ENCODE results near the gene SH2D3C.
A peak's percentile ranks its signal among the peaks of the same experiment; 100 is the strongest.

SH2D3C gene

DNA sequence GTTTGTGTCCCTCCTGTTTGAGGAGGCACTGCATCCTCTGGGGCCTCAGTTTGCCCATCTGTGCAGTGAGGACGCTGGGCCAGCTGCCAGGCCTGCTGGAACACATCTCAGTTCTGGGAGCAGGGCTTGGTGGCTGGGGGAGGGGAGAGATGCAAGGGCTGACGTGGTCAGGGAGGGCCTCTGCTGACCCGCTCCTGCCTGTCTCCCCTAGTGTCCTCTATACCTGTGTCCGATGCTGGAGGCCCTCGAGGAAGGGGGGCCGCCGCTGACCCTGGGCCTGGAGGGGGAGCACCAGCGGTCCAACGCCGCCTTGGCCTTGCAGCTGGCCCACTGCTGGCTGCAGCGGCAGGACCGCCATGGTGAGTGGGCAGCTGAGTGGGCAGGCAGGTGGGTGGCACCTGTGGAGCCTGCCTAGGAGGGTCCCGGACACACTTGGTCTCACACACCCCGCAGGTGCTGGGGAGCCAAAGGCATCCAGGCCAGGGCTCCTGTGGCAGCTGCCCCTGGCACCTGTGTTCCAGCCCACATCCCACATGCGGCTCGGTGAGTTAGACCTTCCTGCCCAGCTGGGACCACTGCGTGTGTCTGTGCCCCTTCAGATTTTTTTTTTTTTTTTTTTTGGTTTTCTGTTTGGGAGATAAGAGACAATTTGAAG lies 30.0 kb upstream of the SH2D3C start:
- DNase-seq: no peak

GRCh38 chr9:127806871-127807270 lies 28.4 kb upstream of the SH2D3C start:
- no peak for DNase-seq

GRCh38 chr9:127805620-127806019 lies 27.2 kb upstream of the SH2D3C start:
- peak; percentile 39 to 40 for DNase-seq

DNA sequence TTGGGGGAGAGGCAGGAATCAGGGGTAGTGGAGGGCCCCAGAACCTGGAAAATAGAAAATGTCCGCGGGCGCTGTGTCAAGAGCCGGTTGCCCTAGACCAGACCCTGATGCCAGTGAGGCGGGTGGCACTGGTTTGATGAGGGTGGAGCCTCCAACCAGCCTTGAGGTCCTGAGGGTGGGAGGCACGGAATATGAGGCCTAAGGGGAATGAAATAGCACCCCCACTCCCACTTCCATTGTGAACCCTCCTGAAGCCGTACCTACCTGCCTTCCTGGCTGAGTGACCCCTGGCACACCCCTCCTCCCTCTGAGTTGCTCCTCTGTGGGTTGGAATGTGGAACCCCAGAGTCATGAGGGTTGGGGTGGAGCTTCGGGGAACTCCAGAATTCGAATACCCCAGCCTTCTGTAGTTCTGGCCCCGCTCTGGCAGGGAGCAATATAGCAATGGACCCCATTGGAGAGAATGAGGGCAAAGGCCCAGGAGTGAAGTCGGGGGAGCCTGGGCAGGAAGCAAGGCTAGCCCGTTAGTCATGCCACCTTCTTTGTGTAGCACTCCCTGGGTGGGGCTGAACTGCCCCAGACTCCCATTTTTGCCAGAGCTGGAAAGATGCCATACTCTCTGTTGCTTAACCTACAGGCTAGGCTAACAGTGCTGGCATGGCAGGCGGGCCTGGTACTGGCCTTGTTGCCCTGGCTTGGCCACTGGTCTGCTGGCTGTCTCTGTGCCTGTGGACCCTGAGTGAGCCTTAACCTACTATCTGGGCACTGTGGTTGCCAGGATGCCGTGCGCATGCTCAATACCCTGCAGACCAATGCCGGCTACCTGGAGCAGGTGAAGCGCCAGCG lies 25.3 kb upstream of the SH2D3C start:
- DNase-seq: no peak

DNA sequence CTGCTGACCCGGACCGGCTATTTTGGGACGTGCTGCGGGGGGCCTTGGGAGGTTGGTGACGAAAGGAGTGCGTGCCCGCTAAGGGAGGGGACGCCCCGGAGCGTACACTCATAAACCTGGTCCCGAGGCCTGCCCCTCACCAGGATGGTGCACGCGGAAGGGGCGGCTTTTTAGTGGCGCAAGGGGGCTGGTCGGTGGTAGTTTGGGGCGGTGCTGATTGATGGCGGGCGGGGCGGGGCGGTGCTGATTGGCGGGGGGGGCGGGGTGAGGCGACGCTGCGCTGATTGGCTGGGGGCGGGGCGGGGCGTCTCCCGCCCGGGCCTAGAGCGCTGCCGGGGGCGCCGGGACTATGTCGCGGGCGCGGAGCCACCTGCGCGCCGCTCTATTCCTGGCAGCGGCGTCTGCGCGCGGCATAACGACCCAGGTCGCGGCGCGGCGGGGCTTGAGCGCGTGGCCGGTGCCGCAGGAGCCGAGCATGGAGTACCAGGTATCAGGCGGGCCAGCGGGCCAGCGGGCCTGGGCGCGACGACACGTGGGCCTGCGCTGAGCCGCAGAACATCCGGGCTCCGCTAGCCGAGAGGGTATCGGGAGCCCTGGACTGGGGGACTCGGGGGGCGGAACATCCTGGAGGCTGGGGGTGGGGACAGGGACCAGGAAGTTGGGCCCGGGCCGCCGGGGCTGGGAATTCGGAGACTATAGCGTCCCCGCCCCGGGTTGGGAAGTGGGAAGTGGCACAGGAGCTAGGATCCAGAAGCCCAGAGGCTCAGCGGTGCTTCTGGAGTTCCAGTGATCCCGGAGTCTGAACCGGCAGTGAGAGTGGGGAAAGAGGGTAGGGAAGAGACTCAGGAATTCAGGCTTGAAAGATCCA lies 24.3 kb upstream of the SH2D3C start, which contains the start of gene FPGS:
Gene FPGS, plus strand, starts transcription at position 307 of the 868 bp plus-strand sequence. Its CDS starts 43 bp downstream, at position 350.
- peak; percentile 73 to 79 for DNase-seq

DNA sequence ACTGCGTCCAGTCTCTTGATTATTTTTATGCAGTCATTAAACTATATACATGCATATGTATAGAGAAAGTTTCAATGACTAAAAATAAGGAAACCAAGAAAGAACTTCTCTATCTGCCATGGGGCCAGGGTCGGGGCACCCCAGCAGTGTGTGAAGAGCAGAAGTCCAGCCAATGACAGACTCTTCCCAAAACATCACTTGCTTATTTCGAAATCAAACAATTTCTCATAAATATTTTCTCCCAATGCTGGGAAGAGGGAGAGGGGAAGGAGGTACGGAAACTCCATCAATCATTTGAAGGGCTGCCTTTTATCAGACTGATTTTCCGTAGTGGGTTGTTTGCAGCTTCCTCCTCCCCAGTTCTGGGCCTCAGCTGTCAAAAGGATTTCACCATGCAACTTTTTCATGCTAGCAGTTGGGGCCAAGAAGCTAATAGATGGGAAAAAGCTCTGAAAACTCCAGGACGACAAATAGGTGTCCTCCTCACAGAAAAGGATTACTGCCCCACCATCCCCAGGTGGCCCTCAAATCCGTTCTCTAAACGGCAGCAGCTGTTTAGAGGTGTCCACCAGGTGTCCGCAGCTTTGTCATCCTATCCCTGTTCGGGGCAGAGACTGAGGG lies 23.6 kb upstream of the SH2D3C start:
- no peak for DNase-seq

DNA sequence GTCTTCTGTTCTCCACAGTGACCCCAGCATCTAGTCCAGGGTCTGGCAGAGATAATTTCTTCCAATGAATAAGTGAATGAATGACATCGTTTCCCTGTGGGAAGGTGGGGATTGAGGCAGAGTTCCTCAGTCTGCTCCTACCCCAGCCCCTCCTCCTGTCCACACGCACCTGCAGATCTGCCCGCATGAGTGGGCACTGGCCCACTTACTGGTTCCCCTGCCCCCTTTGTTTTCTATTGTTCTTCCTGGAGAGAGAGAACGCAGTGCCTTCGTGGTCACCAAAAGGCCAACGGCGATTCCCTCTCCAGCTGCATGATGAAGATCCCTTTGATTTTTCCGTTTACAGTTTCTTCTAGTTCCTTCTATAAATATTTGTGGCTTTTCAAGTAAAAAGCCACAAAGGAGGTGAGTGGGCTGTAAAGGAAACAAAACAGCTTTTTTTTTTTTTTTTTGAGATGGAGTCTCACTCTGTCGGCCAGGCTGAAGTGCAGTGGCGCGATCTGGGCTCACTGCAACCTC lies 18.4 kb upstream of the SH2D3C start:
- no peak for DNase-seq

GRCh38 chr9:127796225-127796813 lies 17.9 kb upstream of the SH2D3C start:
- no peak for DNase-seq

- no peak for DNase-seq
These were observed 15.7 kb upstream of the SH2D3C start for GRCh38 chr9:127794001-127794791.

- no peak for DNase-seq
These were observed 14.7 kb upstream of the SH2D3C start for GRCh38 chr9:127793093-127793708.

- DNase-seq: no peak
These were observed 14.1 kb upstream of the SH2D3C start for GRCh38 chr9:127792417-127793031.

DNA sequence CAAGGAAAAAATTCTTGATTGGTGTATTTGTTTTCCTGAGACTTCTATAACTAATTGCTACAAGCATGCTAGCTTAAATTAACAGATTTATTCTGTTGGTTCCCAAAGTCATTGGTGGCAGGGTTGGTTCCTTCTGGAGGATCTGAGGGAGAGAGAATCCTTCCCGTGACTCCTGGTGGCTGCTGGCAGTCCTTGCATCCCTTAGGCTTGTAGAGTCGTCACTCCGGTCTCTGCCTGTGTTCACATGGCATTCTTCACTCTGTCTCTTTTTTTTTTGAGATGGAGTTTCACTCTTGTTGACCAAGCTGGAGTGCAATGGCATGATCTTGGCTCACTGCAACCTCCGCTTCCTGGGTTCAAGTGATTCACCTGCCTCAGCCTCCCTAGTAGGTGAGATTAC lies 12.6 kb upstream of the SH2D3C start:
- DNase-seq: no peak

DNA sequence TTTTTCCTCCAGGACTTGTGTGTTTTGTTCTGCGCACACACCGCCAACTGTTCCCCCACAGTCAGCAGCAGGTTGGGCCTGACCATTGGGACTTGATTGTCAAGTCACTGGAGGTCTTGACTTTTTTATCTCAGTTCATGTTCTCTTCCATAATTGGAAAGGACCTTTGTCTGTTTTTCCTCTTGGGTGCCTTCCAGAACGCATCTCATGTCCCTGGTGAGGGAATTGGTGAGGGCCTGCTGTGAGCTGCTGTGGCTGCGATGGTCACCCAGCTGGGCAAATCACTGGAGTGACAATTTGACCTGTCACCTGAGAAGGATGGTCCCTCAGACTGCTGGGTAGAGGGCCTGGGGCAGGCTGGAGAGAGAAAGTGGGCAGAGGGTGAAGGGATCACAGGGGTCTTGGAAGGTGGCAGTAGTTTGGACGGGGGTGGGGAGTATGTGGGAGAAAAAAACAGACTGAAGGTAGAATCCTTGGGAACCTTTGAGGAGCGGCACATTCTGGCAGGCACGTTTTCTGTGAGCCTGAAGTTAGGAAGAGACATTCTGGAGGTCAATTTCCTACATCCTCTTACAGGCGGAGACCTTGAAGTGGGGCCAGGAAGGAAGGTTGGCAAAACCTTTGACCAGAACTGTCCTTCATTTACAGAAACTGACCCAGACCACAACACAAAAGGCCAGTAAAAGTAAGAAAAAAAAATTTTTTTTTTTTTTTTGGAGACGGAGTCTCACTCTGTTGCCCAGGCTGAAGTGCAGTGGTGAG lies 11.8 kb upstream of the SH2D3C start:
- no peak for DNase-seq

- no peak for DNase-seq
These were observed 10.7 kb upstream of the SH2D3C start for GRCh38 chr9:127789179-127789578.

DNA sequence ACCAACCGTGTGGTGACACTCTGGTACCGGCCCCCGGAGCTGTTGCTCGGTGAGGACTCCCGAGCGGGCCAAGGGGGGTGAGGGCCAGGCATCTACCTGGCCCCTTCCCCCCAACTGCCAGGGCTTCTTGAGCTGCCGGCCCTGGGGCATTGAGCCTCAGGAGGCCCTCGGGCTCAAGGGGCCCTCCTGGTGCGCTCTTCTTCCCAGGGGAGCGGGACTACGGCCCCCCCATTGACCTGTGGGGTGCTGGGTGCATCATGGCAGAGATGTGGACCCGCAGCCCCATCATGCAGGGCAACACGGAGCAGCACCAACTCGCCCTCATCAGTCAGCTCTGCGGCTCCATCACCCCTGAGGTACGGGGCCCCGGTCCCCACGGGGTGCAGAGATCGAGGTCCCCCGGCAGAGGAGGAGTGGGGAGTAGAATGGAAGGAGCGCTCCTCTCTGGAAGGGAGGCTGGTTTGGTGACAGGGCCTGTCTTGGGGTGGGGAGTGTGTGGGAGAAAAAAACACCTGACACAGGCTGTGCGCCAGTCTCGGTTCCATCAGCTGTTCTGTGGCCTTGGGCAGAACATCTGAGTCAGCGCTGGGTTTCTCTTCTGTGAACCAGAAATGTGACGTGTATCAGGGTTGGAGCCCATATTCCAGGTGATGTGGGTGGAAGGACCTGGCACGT lies 10.0 kb upstream of the SH2D3C start:
- peak; percentile 58 to 59 for DNase-seq

DNA sequence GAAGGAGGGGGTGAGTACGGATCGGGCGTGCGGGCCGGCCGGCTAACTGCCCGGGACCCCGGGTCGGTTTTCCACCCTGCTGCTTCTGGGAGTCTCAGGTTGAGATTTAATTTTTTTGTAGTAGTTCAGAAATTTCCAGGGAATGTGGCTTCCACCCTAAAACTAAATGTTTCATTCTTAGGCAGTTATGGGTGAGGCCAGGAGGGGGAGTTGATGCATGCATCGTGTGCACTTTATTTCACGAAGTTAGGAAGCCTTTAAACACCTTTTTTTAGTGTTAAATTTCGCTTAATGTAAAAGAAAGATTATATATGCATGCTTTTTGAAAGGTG lies 8.3 kb upstream of the SH2D3C start:
- DNase-seq: no peak

DNA sequence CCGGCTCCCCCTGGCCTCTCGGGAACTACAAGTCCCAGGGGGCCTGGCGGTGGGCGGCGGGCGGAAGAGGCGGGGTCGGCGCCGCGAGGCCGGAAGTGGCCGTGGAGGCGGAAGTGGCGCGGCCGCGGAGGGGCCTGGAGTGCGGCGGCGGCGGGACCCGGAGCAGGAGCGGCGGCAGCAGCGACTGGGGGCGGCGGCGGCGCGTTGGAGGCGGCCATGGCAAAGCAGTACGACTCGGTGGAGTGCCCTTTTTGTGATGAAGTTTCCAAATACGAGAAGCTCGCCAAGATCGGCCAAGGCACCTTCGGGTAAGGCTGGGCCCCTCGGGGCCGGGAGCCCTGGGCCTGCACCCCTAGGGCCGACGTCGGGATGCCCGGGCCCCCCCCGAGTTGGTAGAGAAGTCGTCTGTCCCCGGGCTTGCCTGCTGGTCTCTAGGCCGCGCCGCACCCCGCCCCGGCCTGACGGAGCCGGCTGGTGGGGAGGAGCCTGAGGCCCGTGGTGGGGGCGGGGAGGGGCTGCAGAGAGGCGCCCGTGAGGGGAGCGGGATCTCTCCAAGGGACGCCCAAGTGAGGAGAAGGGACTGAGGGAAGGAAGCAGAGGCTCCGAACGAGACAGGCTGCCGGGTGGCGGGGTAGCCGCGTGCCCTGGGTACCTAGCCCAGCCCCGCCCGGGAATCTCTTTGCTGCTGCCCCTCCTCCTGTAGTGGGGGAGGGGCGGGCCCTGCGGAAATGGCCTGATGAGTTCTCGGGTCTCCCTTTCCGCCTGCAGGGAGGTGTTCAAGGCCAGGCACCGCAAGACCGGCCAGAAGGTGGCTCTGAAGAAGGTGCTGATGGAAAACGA lies 7.7 kb upstream of the SH2D3C start, which contains the start of gene CDK9:
Gene CDK9, plus strand, starts transcription at position 102 of the 840 bp plus-strand sequence. Its CDS starts 115 bp downstream, at position 217.
- DNase-seq: peak; percentile 94
